NB4 (cell line): Measurements from ENCODE around the gene ERAP2.

ENCODE experiments used
- DNase-seq: peaks from one replicate; pipeline ENCODE4 v3.0.0; 2010; ENCODE audit warnings: low read depth
- H3K4me3 ChIP-seq: one replicate; pipeline ENCODE4 v1.5.1; 2011; ENCODE audit warnings: mild to moderate bottlenecking, low read depth, low read length, moderate library complexity
- MAX ChIP-seq: IDR thresholded peaks from 2 replicates; pipeline ENCODE4 v1.6.1; 2011; ENCODE audit warnings: low read depth, low read length
- MYC ChIP-seq: IDR thresholded peaks from 2 replicates; pipeline ENCODE4 v1.6.1; 2011; ENCODE audit warnings: low read depth, low read length
- POLR2A ChIP-seq: IDR thresholded peaks from 2 replicates; pipeline ENCODE4 v1.6.1; 2011; ENCODE audit warnings: mild to moderate bottlenecking; ENCODE audit not compliant: insufficient read length; ENCODE audit errors: extremely low read depth
- TF ChIP-seq, protein P1 (sequence below): IDR thresholded peaks from one replicate; pipeline ENCODE4 v1.5.1; 2012; ENCODE audit warnings: low read depth, low read length

ERAP2 gene

DNA sequence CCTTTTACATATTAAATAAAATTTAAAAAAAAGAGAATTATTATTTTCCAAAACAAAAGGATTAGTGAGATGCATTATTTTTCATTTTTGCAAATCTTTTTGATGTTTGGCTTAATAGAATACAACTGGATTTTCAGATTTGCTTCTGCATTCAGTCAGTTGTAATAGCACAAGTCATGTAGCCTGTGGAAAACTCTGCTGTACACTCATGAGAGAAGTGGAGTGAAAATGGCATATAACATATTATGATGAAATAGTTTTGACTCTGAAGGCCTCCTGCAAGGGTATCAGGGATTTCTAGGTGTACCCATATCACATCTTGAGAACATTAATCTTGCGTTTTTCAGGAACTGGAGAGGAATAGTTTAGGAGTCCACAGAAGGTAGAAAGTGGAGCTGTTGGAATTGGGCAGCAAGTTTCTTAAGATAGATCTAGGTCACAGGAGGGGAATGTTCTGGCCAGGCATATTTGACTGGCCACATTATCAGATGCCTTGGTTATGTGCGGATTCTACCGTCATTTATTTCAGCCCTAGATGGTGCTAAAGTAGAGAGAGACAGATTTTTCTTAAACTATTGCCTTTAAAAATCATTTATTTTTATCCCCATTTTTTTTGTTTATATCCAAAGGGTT is 75.9 kb downstream of the ERAP2 start:
- TF ChIP-seq, protein P1, sequence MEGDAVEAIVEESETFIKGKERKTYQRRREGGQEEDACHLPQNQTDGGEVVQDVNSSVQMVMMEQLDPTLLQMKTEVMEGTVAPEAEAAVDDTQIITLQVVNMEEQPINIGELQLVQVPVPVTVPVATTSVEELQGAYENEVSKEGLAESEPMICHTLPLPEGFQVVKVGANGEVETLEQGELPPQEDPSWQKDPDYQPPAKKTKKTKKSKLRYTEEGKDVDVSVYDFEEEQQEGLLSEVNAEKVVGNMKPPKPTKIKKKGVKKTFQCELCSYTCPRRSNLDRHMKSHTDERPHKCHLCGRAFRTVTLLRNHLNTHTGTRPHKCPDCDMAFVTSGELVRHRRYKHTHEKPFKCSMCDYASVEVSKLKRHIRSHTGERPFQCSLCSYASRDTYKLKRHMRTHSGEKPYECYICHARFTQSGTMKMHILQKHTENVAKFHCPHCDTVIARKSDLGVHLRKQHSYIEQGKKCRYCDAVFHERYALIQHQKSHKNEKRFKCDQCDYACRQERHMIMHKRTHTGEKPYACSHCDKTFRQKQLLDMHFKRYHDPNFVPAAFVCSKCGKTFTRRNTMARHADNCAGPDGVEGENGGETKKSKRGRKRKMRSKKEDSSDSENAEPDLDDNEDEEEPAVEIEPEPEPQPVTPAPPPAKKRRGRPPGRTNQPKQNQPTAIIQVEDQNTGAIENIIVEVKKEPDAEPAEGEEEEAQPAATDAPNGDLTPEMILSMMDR, result no peak
- TF ChIP-seq MAX, result no peak
- DNase-seq, result no peak
- no peak overlapping the region for H3K4me3 ChIP-seq

DNA sequence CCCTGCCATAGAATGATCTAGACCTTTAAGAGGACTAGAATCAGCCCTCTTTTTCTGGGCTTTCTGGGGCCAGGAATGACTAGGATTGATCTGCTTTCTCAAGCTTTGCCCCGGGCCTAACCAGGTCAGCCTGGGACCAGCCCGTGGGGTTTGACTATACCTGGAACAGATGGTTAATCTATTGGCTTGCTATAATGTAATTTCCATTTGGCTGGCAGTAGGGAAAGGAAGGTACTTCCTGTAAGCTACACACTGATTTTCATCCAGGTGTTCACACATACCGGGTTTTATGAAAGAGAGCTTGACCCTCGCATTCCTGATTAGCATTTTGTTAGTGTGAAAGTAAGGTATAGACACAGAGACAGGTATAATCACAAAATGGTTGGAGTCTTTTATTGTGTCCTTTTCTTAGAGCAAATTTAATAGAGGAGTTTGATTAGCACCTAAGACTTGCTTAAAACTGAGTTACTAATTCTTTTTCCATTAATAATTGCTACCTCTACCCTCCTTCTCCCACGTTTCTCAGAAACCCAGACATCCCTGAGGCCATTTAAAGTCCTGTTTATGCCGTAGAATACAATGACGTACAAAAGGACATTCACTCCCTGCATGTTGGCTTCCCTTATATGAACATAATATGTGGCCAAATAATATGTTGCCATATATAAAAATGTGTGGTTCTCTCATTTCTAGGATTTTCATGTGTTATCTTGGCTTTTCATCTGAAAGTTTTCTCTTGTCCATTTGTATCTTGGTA is 76.9 kb downstream of the ERAP2 start:
- no peak overlapping the region for H3K4me3 ChIP-seq
- TF ChIP-seq, protein P1, result no peak
- TF ChIP-seq MYC, result no peak
- TF ChIP-seq MAX, result no peak
- no peak for TF ChIP-seq POLR2A
- no peak for DNase-seq

GRCh38 chr5:96957254-96958049 is 81.2 kb downstream of the ERAP2 start:
- peak; percentile 34 for DNase-seq
- TF ChIP-seq POLR2A, result no peak
- TF ChIP-seq, protein P1, result no peak
- no peak for TF ChIP-seq MYC
- no peak for TF ChIP-seq MAX
- H3K4me3 ChIP-seq, result no peak overlapping the region

DNA sequence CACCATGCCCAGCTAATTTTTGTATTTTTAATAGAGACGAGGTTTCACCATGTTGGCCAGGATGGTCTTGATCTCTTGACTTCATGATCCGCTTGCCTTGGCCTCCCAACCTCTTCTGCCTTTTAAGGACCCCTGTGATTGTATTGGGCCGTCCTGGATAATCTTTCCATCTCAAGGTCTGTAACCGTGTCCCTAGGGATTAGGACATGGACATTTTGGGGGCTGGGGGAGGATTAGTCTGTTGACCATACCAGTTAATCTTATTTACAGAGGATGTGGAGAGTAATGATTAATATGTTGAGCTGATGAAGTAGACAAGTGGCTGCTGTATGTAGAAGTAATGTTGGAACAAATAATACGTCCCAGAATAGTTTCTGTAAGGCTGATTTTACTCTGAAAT is 82.7 kb downstream of the ERAP2 start:
- DNase-seq, result no peak
- TF ChIP-seq MAX, result no peak
- no peak for TF ChIP-seq POLR2A
- TF ChIP-seq, protein P1, result no peak
- TF ChIP-seq MYC, result no peak
- no peak overlapping the region for H3K4me3 ChIP-seq

- peak overlapping the region; percentile 30 for H3K4me3 ChIP-seq
- DNase-seq, result peak; percentile 74
- TF ChIP-seq MYC, result 0 out of 2 replicates have a peak, but pooled peaks have one; percentile 34
- TF ChIP-seq MAX, result no peak
Measured at GRCh38 chr5:96961053-96961452, 84.8 kb downstream of the ERAP2 start.

- H3K4me3 ChIP-seq, result no peak overlapping the region
- DNase-seq, result peak; percentile 36
- TF ChIP-seq MAX (no peak), MYC (no peak), POLR2A (no peak)
- TF ChIP-seq, protein P1, result no peak
Measured at GRCh38 chr5:96962540-96962991, 86.3 kb downstream of the ERAP2 start.
